ENCODE data around the gene DENND1A.

- TF ChIP-seq POLR2A (IDR thresholded peaks at IDR 0.05; ENCODE audit: insufficient read depth in 1 of 2, low read depth in 2 of 2, low read length in 2 of 2) (no peak), FOSL2 (CRISPR knock-in tag; IDR thresholded peaks at IDR 0.05) (no peak), RFX5 (IDR thresholded peaks at IDR 0.05; ENCODE audit: low read depth, low read length) (no peak), POGK (CRISPR knock-in tag; conservative IDR thresholded peaks at IDR 0.05) (no peak), ZNF652 (CRISPR knock-in tag; IDR thresholded peaks at IDR 0.05; ENCODE audit: borderline replicate concordance, low read depth) (no peak), TAF1 (CRISPR knock-in tag; IDR thresholded peaks at IDR 0.05) (no peak), NPAS2 (CRISPR knock-in tag; IDR thresholded peaks at IDR 0.05; ENCODE audit: borderline replicate concordance) (no peak), ZNF782 (CRISPR knock-in tag; IDR thresholded peaks at IDR 0.05; ENCODE audit: borderline replicate concordance) (no peak), ZNF660 (CRISPR knock-in tag; IDR thresholded peaks at IDR 0.05; ENCODE audit: borderline replicate concordance, low read depth) (no peak), ZNF468 (CRISPR knock-in tag; IDR thresholded peaks at IDR 0.05) (no peak)
These were observed 312.6 kb downstream of the DENND1A start for GRCh38 chr9:123617286-123617685.
